DOHH2 (cell line): ENCODE measurements around the gene RAB22A.

ENCODE experiments used
- H3F3A ChIP-seq: fragments of 200-600 bp; sonication (generic), shearing (Covaris generic); 2 replicates; pipeline ENCODE4 v1.6.0; 2016; ENCODE audit warnings: antibody characterized with exemption, mild to moderate bottlenecking; ENCODE audit not compliant: control insufficient read depth, insufficient read depth
- H3K27ac ChIP-seq: fragments of 200-600 bp; sonication (generic); 2 replicates; pipeline ENCODE4 v1.5.1; 2014; ENCODE audit warnings: low read depth, mild to moderate bottlenecking, low read length, moderate library complexity
- H3K27me3 ChIP-seq: fragments of 200-600 bp; sonication (generic); 2 replicates; pipeline ENCODE4 v1.6.1; 2014; ENCODE audit warnings: mild to moderate bottlenecking, low read length, mixed read lengths; ENCODE audit not compliant: control insufficient read depth
- H3K36me3 ChIP-seq: fragments of 200-600 bp; sonication (generic); 2 replicates; pipeline ENCODE4 v1.6.1; 2014; ENCODE audit warnings: mild to moderate bottlenecking, low read length, moderate library complexity, mixed read lengths; ENCODE audit not compliant: control insufficient read depth
- H3K4me1 ChIP-seq: fragments of 200-600 bp; sonication (generic); 2 replicates; pipeline ENCODE4 v1.6.1; 2014; ENCODE audit warnings: mild to moderate bottlenecking, low read length, mixed read lengths; ENCODE audit not compliant: control insufficient read depth
- H3K4me2 ChIP-seq: fragments of 200-600 bp; sonication (generic); 2 replicates; pipeline ENCODE4 v1.6.0; 2014; ENCODE audit warnings: mild to moderate bottlenecking, low read length, moderate library complexity
- H3K4me3 ChIP-seq: fragments of 200-600 bp; sonication (generic); 2 replicates; pipeline ENCODE4 v1.5.1; 2014; ENCODE audit warnings: mild to moderate bottlenecking, low read length, mixed read lengths
- H3K79me2 ChIP-seq: fragments of 200-600 bp; sonication (generic); 2 replicates; pipeline ENCODE4 v1.6.1; 2014; ENCODE audit warnings: mild to moderate bottlenecking, low read length, mixed read lengths; ENCODE audit not compliant: control insufficient read depth
- H3K9me2 ChIP-seq: fragments of 200-600 bp; sonication (generic); replicated peaks from 2 replicates; pipeline ENCODE4 v1.6.1; 2014; ENCODE audit warnings: mild to moderate bottlenecking, low read length, mixed read lengths; ENCODE audit not compliant: control insufficient read depth
- H3K9me3 ChIP-seq: fragments of 200-600 bp; sonication (generic); 2 replicates; pipeline ENCODE4 v1.6.1; 2014; ENCODE audit warnings: antibody characterized with exemption, low read length, mixed read lengths; ENCODE audit not compliant: control insufficient read depth, insufficient read depth
- H4K20me1 ChIP-seq: fragments of 200-600 bp; sonication (generic); 2 replicates; pipeline ENCODE4 v1.6.0; 2014; ENCODE audit warnings: low read depth, mild to moderate bottlenecking, antibody characterized with exemption, low read length, moderate library complexity; ENCODE audit not compliant: control insufficient read depth, insufficient read depth
- EZH2phosphoT487 ChIP-seq: fragments of 200-600 bp; sonication (generic); IDR thresholded peaks from 2 replicates; pipeline ENCODE4 v1.6.1; 2017; ENCODE audit warnings: borderline replicate concordance, mild to moderate bottlenecking, antibody characterized with exemption, low read length, moderate library complexity, mixed read lengths
- TF ChIP-seq, protein P1 (sequence below): fragments of 200-600 bp; sonication (generic); IDR thresholded peaks from one replicate; pipeline ENCODE4 v1.5.1; 2014; ENCODE audit warnings: antibody characterized with exemption, mild to moderate bottlenecking, low read depth, low read length; ENCODE audit not compliant: poor library complexity, severe bottlenecking

Gene RAB22A

DNA sequence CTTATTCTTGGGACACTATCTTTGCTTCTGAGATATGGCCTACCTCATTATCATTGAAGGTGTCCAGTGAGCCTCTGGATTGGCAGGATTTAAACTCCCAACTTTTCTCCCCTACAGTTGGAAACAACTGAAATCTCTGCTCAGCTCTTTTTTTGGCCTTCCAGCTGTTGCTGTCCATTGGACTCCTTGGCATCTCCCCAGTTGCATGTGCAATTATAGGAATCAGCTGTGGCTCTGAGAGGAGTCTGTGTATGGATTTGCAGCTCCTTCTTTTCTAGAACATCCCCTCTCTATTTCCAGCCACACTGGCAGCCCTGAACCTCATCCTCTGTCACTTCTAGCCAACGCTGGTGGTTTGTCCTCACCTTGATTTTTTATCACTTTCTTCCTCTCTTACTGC lies 21.2 kb downstream of the RAB22A start:
- Histone ChIP-seq H3K36me3 (peaks cover 6% of the 10 kb centered on the region; the same call in 1 of the 2 replicates), H3F3A (no peaks in the 10 kb centered on the region), H3K4me3 (no peak overlapping the region), H3K4me2 (no peak overlapping the region), H3K9me2 (no peaks in the 10 kb centered on the region), H3K27ac (no peak overlapping the region), H3K27me3 (no peaks in the 10 kb centered on the region), H3K9me3 (no peaks in the 10 kb centered on the region), H4K20me1 (no peaks in the 10 kb centered on the region), H3K79me2 (peaks cover 57% of the 10 kb centered on the region), H3K4me1 (no peaks in the 10 kb centered on the region)
- TF ChIP-seq, protein P1, sequence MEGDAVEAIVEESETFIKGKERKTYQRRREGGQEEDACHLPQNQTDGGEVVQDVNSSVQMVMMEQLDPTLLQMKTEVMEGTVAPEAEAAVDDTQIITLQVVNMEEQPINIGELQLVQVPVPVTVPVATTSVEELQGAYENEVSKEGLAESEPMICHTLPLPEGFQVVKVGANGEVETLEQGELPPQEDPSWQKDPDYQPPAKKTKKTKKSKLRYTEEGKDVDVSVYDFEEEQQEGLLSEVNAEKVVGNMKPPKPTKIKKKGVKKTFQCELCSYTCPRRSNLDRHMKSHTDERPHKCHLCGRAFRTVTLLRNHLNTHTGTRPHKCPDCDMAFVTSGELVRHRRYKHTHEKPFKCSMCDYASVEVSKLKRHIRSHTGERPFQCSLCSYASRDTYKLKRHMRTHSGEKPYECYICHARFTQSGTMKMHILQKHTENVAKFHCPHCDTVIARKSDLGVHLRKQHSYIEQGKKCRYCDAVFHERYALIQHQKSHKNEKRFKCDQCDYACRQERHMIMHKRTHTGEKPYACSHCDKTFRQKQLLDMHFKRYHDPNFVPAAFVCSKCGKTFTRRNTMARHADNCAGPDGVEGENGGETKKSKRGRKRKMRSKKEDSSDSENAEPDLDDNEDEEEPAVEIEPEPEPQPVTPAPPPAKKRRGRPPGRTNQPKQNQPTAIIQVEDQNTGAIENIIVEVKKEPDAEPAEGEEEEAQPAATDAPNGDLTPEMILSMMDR: no peak
- TF ChIP-seq EZH2phosphoT487: no peak

DNA sequence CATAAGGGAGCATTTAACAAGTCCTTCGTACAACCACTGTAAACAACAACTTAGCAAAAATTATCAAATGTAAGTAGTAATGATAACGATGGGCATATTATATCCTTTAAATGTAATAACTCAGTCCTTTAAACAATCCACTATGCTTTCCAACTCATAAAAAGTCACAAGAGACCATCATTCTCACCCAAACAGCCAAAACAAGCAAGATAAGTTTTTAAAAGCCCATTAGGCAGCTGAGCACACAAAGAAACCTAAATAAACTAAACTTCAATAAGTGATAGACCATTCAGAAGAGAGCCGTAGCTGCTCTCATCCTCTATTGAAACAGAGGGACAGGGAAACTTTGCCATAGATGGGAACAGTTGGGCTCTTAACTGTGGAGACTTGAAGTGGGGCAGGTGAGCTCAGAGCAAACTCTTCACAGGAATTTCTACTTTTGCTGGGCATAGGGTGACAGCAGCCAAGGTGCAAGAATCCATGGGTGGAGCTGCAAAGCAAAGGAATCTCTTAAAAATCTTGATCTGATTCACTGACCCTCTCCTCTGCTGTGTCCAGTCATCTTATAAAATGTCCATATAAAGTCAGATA lies 22.5 kb downstream of the RAB22A start:
- Histone ChIP-seq H3K9me3 (no peaks in the 10 kb centered on the region), H4K20me1 (no peaks in the 10 kb centered on the region), H3K36me3 (peaks cover 6% of the 10 kb centered on the region; the same call in 1 of the 2 replicates), H3K9me2 (no peaks in the 10 kb centered on the region), H3K4me1 (no peaks in the 10 kb centered on the region), H3K27ac (no peak overlapping the region), H3K4me2 (no peak overlapping the region), H3K27me3 (no peaks in the 10 kb centered on the region), H3F3A (no peaks in the 10 kb centered on the region), H3K79me2 (peaks cover 48% of the 10 kb centered on the region), H3K4me3 (no peak overlapping the region)
- TF ChIP-seq, protein P1: no peak
- no peak for TF ChIP-seq EZH2phosphoT487

DNA sequence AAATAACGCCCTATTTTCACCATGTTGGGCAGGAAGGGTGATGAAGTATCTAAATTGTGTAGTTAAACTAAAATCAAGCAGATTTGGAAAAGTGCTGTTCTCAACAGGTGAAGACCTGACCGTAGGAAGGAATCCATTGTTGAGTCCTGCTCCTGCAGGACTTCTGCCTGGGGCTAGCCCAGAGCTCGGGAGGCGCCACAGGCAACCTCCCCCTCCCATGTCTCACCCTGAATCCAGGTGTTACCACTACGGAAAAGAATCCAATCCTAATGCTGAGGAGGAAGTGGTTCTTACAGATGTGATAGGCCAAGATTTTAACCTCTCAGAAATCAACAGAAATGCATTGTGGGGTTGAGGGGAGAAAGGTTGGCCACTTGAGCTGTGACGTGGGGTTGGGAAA lies 30.2 kb downstream of the RAB22A start:
- H4K20me1 ChIP-seq: no peaks in the 10 kb centered on the region
- H3K4me1 ChIP-seq: no peaks in the 10 kb centered on the region
- H3K4me2 ChIP-seq: no peak overlapping the region
- H3K79me2 ChIP-seq: peaks cover 25% of the 10 kb centered on the region
- H3K9me2 ChIP-seq: no peaks in the 10 kb centered on the region
- H3K27ac ChIP-seq: no peak overlapping the region
- no peak overlapping the region for H3K4me3 ChIP-seq
- no peaks in the 10 kb centered on the region for H3K9me3 ChIP-seq
- 0 out of 2 replicates have a peak, but pooled peaks cover 5% of the 10 kb centered on the region for H3K36me3 ChIP-seq
- TF ChIP-seq EZH2phosphoT487: no peak
- TF ChIP-seq, protein P1: no peak
- no peaks in the 10 kb centered on the region for H3F3A ChIP-seq
- no peaks in the 10 kb centered on the region for H3K27me3 ChIP-seq
